Stimulated activated naive CD4-positive, alpha-beta T cell (primary cell): ENCODE results near the gene MCTP2.

Experiments used
- DNase-seq, 6 experiments: peaks; one replicate each; lab custom pipeline; 2025; lab: John Stamatoyannopoulos, UW

Gene MCTP2

GRCh38 chr15:94263341-94264273, 32.2 kb downstream of the MCTP2 start:
- DNase-seq = no peak

GRCh38 chr15:94265009-94265408, 33.6 kb downstream of the MCTP2 start:
- no peak for DNase-seq

- DNase-seq = no peak
Observed at GRCh38 chr15:94265982-94266381, 34.6 kb downstream of the MCTP2 start.

GRCh38 chr15:94266789-94267188, 35.4 kb downstream of the MCTP2 start:
- no peak for DNase-seq

GRCh38 chr15:94269954-94270353, 38.6 kb downstream of the MCTP2 start:
- no peak for DNase-seq

- no peak for DNase-seq
Observed at GRCh38 chr15:94270570-94270969, 39.2 kb downstream of the MCTP2 start.

GRCh38 chr15:94272251-94272898, 41.0 kb downstream of the MCTP2 start:
- no peak for DNase-seq

- DNase-seq = no peak
Observed at GRCh38 chr15:94273826-94274225, 42.5 kb downstream of the MCTP2 start.

GRCh38 chr15:94274745-94275144, 43.4 kb downstream of the MCTP2 start:
- DNase-seq = no peak

- no peak for DNase-seq
Observed at GRCh38 chr15:94277485-94277884, 46.1 kb downstream of the MCTP2 start.

- no peak for DNase-seq
Observed at GRCh38 chr15:94279736-94280135, 48.4 kb downstream of the MCTP2 start.

- DNase-seq = no peak
Observed at GRCh38 chr15:94280301-94280700, 48.9 kb downstream of the MCTP2 start.

GRCh38 chr15:94282269-94283250, 51.2 kb downstream of the MCTP2 start:
- DNase-seq = no peak

GRCh38 chr15:94286583-94286982, 55.2 kb downstream of the MCTP2 start:
- DNase-seq = no peak

- no peak for DNase-seq
Observed at GRCh38 chr15:94287794-94288246, 56.5 kb downstream of the MCTP2 start.

GRCh38 chr15:94290730-94291129, 59.4 kb downstream of the MCTP2 start:
- DNase-seq = no peak

GRCh38 chr15:94293411-94294402, 62.3 kb downstream of the MCTP2 start:
- DNase-seq = no peak

- no peak for DNase-seq
Observed at GRCh38 chr15:94294556-94294955, 63.2 kb downstream of the MCTP2 start.

GRCh38 chr15:94295275-94295674, 63.9 kb downstream of the MCTP2 start:
- no peak for DNase-seq

- DNase-seq = no peak
Observed at GRCh38 chr15:94296717-94297116, 65.4 kb downstream of the MCTP2 start.

GRCh38 chr15:94297558-94297957, 66.2 kb downstream of the MCTP2 start:
- DNase-seq = no peak
